Mesenchymal stem cell (in vitro differentiated cells and primary cell): ENCODE data around the gene CEP152.

ENCODE experiments used
- DNase-seq: peaks from one replicate; pipeline ENCODE4 v3.0.0-alpha.2; 2013
- H2AFZ ChIP-seq: one replicate; pipeline ENCODE4 v1.6.1; 2013; ENCODE audit warnings: low read depth, mild to moderate bottlenecking, control low read depth, inconsistent platforms, low read length, moderate library complexity
- H2AK5ac ChIP-seq: 2 replicates; pipeline ENCODE4 v1.6.1; 2013; ENCODE audit warnings: low read length, moderate library complexity, mild to moderate bottlenecking, inconsistent platforms; ENCODE audit not compliant: severe bottlenecking
- H2BK120ac ChIP-seq: one replicate; pipeline ENCODE4 v1.6.1; 2013; ENCODE audit warnings: low read depth, mild to moderate bottlenecking, inconsistent platforms, low read length, moderate library complexity
- H2BK12ac ChIP-seq, 2 experiments: one replicate each; pipeline ENCODE4 v1.6.1; 2013; ENCODE audit warnings: inconsistent platforms in 2 of 2, low read length in 2 of 2, mild to moderate bottlenecking in 2 of 2, moderate library complexity in 2 of 2, control low read depth in 1 of 2
- H2BK15ac ChIP-seq: one replicate; pipeline ENCODE4 v1.6.1; 2013; ENCODE audit warnings: mild to moderate bottlenecking, low read depth, inconsistent platforms; ENCODE audit not compliant: poor library complexity, severe bottlenecking
- H2BK5ac ChIP-seq: 2 replicates; pipeline ENCODE4 v1.6.1; 2013; ENCODE audit warnings: low read depth, mild to moderate bottlenecking, low read length, control low read depth, inconsistent platforms; ENCODE audit not compliant: poor library complexity, severe bottlenecking
- H3K14ac ChIP-seq, 2 experiments: one replicate each; pipeline ENCODE4 v1.6.1; 2013; ENCODE audit warnings: inconsistent platforms in 2 of 2, low read length in 2 of 2, control low read depth in 1 of 2, mild to moderate bottlenecking in 1 of 2, moderate library complexity in 1 of 2
- H3K18ac ChIP-seq, 2 experiments: one replicate each; pipeline ENCODE4 v1.6.1; 2013; ENCODE audit warnings: inconsistent platforms in 2 of 2, low read length in 2 of 2, control low read depth in 1 of 2, low read depth in 1 of 2, mild to moderate bottlenecking in 1 of 2
- H3K23ac ChIP-seq, 2 experiments: one replicate each; pipeline ENCODE4 v1.6.1; 2013; ENCODE audit warnings: inconsistent platforms in 2 of 2, low read length in 2 of 2, mild to moderate bottlenecking in 2 of 2, moderate library complexity in 2 of 2, control low read depth in 1 of 2
- H3K27ac ChIP-seq: 2 replicates; pipeline ENCODE4 v1.5.1; 2013; ENCODE audit warnings: mild to moderate bottlenecking, moderate library complexity, low read length, control low read depth, inconsistent platforms; ENCODE audit not compliant: poor library complexity, severe bottlenecking
- H3K27me3 ChIP-seq, 2 experiments: 2 replicates each; pipeline versions ENCODE4 v1.6.1 to v1.7.0; 2013; ENCODE audit warnings: low read length in 2 of 2, mild to moderate bottlenecking in 2 of 2, moderate library complexity in 2 of 2, control low read depth in 1 of 2, inconsistent platforms in 1 of 2; ENCODE audit not compliant: control insufficient read depth in 1 of 2, insufficient read depth in 1 of 2
- H3K36me3 ChIP-seq, 2 experiments: 2 replicates each; pipeline versions ENCODE4 v1.6.1 to v1.7.0; 2013; ENCODE audit warnings: low read length in 2 of 2, control low read depth in 1 of 2, inconsistent platforms in 1 of 2, low read depth in 1 of 2, mild to moderate bottlenecking in 1 of 2; ENCODE audit not compliant: insufficient read depth in 2 of 2, control insufficient read depth in 1 of 2
- H3K4ac ChIP-seq, 2 experiments: one replicate each; pipeline ENCODE4 v1.6.1; 2013; ENCODE audit warnings: inconsistent platforms in 2 of 2, low read length in 2 of 2, mild to moderate bottlenecking in 2 of 2, moderate library complexity in 2 of 2, control low read depth in 1 of 2, low read depth in 1 of 2
- H3K4me1 ChIP-seq: 2 replicates; pipeline ENCODE4 v1.6.1; 2013; ENCODE audit warnings: low read depth, low read length, control low read depth; ENCODE audit not compliant: control insufficient read depth, insufficient read depth
- H3K4me2 ChIP-seq: 2 replicates; pipeline ENCODE4 v1.6.1; 2013; ENCODE audit warnings: low read length, mild to moderate bottlenecking, inconsistent platforms; ENCODE audit not compliant: poor library complexity, severe bottlenecking
- H3K4me3 ChIP-seq, 2 experiments: 2 replicates each; pipeline versions ENCODE4 v1.5.1 to v1.7.0; 2013; ENCODE audit warnings: low read length in 2 of 2, mild to moderate bottlenecking in 2 of 2, control low read depth in 1 of 2, low read depth in 1 of 2; ENCODE audit not compliant: insufficient read depth in 1 of 2
- H3K79me1 ChIP-seq: replicated peaks from 2 replicates; pipeline ENCODE4 v1.6.1; 2013; ENCODE audit warnings: mild to moderate bottlenecking, control low read depth, low read length, inconsistent platforms; ENCODE audit not compliant: poor library complexity, severe bottlenecking
- H3K9ac ChIP-seq: 2 replicates; pipeline ENCODE4 v1.7.0; 2013; ENCODE audit warnings: mild to moderate bottlenecking, low read length, moderate library complexity
- H3K9me3 ChIP-seq: 2 replicates; pipeline ENCODE4 v1.7.0; 2013; ENCODE audit warnings: mild to moderate bottlenecking, low read length; ENCODE audit not compliant: control insufficient read depth
- H4K8ac ChIP-seq: one replicate; pipeline ENCODE4 v1.6.1; 2013; ENCODE audit warnings: inconsistent platforms, mild to moderate bottlenecking, low read length, moderate library complexity
- H4K91ac ChIP-seq: one replicate; pipeline ENCODE4 v1.6.1; 2013; ENCODE audit warnings: mild to moderate bottlenecking, low read length, inconsistent platforms
- WGBS: methylation state at CpG from one replicate; pipeline ENCODE4 v1.1.7; 2013; ENCODE audit warnings: mixed read lengths; 5-methylcytosine and 5-hydroxymethylcytosine counted together

Gene CEP152

DNA sequence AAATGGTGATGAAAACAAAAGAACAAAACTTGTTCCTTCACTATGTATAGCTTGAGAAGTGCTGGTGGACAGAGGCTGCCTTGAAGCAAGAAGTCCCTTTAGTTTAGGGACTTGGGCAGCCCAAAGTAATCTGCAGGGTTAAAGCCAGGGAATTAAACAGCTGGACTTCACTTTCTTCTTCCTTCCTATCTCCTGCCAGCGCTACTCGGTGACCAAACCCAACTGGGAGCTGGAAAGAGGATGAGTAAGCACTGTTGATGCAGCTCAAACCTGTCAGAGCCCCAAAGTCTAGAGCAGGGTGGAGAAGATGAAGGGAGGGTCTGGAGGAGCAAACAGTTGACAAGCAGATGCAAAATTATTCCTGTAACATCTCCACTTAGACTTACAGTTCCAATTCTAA, 92.2 kb downstream of the CEP152 start:
- H2BK15ac ChIP-seq: no peak overlapping the region
- DNase-seq: peak; percentile 38
- H3K36me3 ChIP-seq: no peaks in the 10 kb centered on the region
- H3K27ac ChIP-seq: no peak overlapping the region
- no peak overlapping the region for H3K14ac ChIP-seq
- H3K27me3 ChIP-seq: no peaks in the 10 kb centered on the region
- H4K8ac ChIP-seq: no peak overlapping the region
- no peak overlapping the region for H3K4me2 ChIP-seq
- peaks cover 2% of the 10 kb centered on the region for H3K4me1 ChIP-seq
- peak overlapping the region; percentile 56 for H3K9ac ChIP-seq
- no peak overlapping the region for H2BK5ac ChIP-seq
- H2AFZ ChIP-seq: no peak overlapping the region
- peaks cover 8% of the 10 kb centered on the region for H3K9me3 ChIP-seq
- no CpG with 5 or more reads among the region's 2 CpGs for WGBS
- H3K79me1 ChIP-seq: no peaks in the 10 kb centered on the region
- no peak overlapping the region for H3K4me3 ChIP-seq
- no peak overlapping the region for H2AK5ac ChIP-seq
- no peak overlapping the region for H3K23ac ChIP-seq
- H3K18ac ChIP-seq: no peak overlapping the region
- H3K4ac ChIP-seq: no peak overlapping the region
- no peak overlapping the region for H4K91ac ChIP-seq
- H2BK120ac ChIP-seq: no peak overlapping the region
- H2BK12ac ChIP-seq: no peak overlapping the region

- H2AFZ ChIP-seq: no peak overlapping the region
Observed at GRCh38 chr15:48717458-48717857, 93.4 kb downstream of the CEP152 start.

DNA sequence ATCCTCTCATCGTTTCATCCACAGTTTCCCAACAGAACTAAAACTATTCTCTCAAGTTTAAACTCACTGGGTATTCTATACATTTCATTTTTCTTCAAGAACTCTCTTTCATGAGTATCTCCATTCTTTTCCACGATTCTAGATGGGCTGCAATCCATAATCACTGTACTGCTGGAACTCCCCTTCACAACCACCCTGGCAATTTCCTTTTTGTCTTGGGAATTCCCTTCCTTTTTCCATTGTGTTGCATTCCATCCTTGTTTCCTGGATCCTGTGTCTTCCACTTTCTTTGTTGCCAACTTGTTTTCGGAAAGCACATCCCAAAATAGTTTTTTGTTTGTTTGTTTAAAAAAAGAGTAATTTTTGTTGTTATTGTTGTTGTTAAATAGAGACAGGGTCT, 98.3 kb downstream of the CEP152 start:
- no peak overlapping the region for H3K27ac ChIP-seq
- H3K9me3 ChIP-seq: peaks cover 8% of the 10 kb centered on the region
- no peaks in the 10 kb centered on the region for H3K27me3 ChIP-seq
- H4K91ac ChIP-seq: no peak overlapping the region
- no peak overlapping the region for H3K14ac ChIP-seq
- no peak overlapping the region for H2BK12ac ChIP-seq
- no peak overlapping the region for H2BK5ac ChIP-seq
- H3K79me1 ChIP-seq: no peaks in the 10 kb centered on the region
- no peak overlapping the region for H2BK15ac ChIP-seq
- no peak overlapping the region for H2AFZ ChIP-seq
- H2AK5ac ChIP-seq: no peak overlapping the region
- H3K4me3 ChIP-seq: no peak overlapping the region
- no peak overlapping the region for H3K9ac ChIP-seq
- no peak overlapping the region for H4K8ac ChIP-seq
- no peak overlapping the region for H3K18ac ChIP-seq
- no peaks in the 10 kb centered on the region for H3K4me1 ChIP-seq
- no peak overlapping the region for H3K4me2 ChIP-seq
- no peaks in the 10 kb centered on the region for H3K36me3 ChIP-seq
- 89% methylated on average over 3 of the region's 3 CpGs for WGBS
- no peak for DNase-seq
- no peak overlapping the region for H2BK120ac ChIP-seq
- H3K4ac ChIP-seq: no peak overlapping the region
- no peak overlapping the region for H3K23ac ChIP-seq

More at GRCh38 chr15:48717458-48717857, 93.4 kb downstream of the CEP152 start:
- H3K27ac ChIP-seq: no peak overlapping the region
- H3K36me3 ChIP-seq: no peaks in the 10 kb centered on the region
- H2BK5ac ChIP-seq: no peak overlapping the region
- no peaks in the 10 kb centered on the region for H3K79me1 ChIP-seq
- no peak overlapping the region for H4K8ac ChIP-seq
- no peak overlapping the region for H3K4me3 ChIP-seq
- no peak overlapping the region for H3K9ac ChIP-seq
- no peak overlapping the region for H2AK5ac ChIP-seq
- 100% methylated on average over 4 of the region's 4 CpGs for WGBS
- H2BK120ac ChIP-seq: no peak overlapping the region
- H3K4me1 ChIP-seq: peaks cover 2% of the 10 kb centered on the region
- H3K27me3 ChIP-seq: no peaks in the 10 kb centered on the region
- no peak overlapping the region for H3K23ac ChIP-seq
- DNase-seq: peak; percentile 39
- no peak overlapping the region for H3K18ac ChIP-seq
- no peak overlapping the region for H2BK12ac ChIP-seq
- no peak overlapping the region for H4K91ac ChIP-seq
- H3K14ac ChIP-seq: no peak overlapping the region
- H3K4me2 ChIP-seq: no peak overlapping the region
- H2BK15ac ChIP-seq: no peak overlapping the region
- no peak overlapping the region for H3K4ac ChIP-seq
- peaks cover 8% of the 10 kb centered on the region for H3K9me3 ChIP-seq

DNA sequence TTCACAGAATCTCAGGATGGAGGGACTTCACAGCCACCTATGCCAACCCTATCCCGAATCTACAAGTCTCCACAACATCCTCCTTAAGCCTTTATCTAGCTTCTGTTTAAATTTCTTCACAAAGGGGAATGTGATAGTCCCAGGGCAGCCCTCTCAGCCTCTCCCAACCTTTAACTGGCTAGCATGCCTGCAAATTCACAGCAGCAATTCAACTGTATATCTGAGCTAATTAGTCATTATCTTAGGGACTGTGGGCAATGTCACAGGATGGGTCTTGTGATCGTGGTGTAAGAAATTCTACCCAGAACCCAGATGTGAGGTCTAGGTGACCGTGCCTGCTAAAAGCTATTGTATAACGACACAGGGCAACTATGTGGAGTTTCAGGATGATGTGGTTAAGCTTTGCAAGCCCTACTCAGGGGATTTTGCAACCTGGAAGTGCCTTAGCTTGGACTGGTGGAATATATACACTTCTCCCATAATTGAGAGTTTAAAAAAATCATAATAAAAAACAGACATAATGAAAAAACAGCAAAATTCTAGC, 99.8 kb downstream of the CEP152 start:
- no peak overlapping the region for H3K27ac ChIP-seq
- H2BK120ac ChIP-seq: no peak overlapping the region
- H3K23ac ChIP-seq: no peak overlapping the region
- WGBS: 78% methylated on average over 4 of the region's 4 CpGs
- no peaks in the 10 kb centered on the region for H3K27me3 ChIP-seq
- H3K36me3 ChIP-seq: no peaks in the 10 kb centered on the region
- H3K79me1 ChIP-seq: no peaks in the 10 kb centered on the region
- H3K9me3 ChIP-seq: peaks cover 8% of the 10 kb centered on the region
- no peak overlapping the region for H3K18ac ChIP-seq
- no peak overlapping the region for H4K91ac ChIP-seq
- no peak overlapping the region for H2AK5ac ChIP-seq
- H2BK12ac ChIP-seq: no peak overlapping the region
- H4K8ac ChIP-seq: no peak overlapping the region
- no peak overlapping the region for H3K4me2 ChIP-seq
- H2BK15ac ChIP-seq: no peak overlapping the region
- H3K14ac ChIP-seq: no peak overlapping the region
- no peak overlapping the region for H3K4ac ChIP-seq
- H2BK5ac ChIP-seq: no peak overlapping the region
- DNase-seq: peak; percentile 46
- H3K4me1 ChIP-seq: no peaks in the 10 kb centered on the region
- no peak overlapping the region for H2AFZ ChIP-seq
- no peak overlapping the region for H3K9ac ChIP-seq
- H3K4me3 ChIP-seq: no peak overlapping the region
